MM.1S (cell line): ENCODE data around the gene COL18A1.

Experiments
- EZH2 ChIP-seq: fragments of 300-600 bp; sonication (generic); optimal IDR thresholded peaks from 2 replicates; pipeline ENCODE3; 2017; ENCODE audit warnings: low read depth, mild to moderate bottlenecking, antibody characterized with exemption, low read length, mixed read lengths
- EZH2phosphoT487 ChIP-seq: fragments of 300-600 bp; sonication (generic); IDR thresholded peaks from 2 replicates; pipeline ENCODE4 v1.6.1; 2018; ENCODE audit warnings: antibody characterized with exemption, low read length
- TF ChIP-seq, protein P1 (sequence below): fragments of 300-600 bp; sonication (generic); IDR thresholded peaks from 2 replicates; pipeline ENCODE4 v1.5.1; 2016; ENCODE audit warnings: antibody characterized with exemption, low read length, mixed read lengths

DNA sequence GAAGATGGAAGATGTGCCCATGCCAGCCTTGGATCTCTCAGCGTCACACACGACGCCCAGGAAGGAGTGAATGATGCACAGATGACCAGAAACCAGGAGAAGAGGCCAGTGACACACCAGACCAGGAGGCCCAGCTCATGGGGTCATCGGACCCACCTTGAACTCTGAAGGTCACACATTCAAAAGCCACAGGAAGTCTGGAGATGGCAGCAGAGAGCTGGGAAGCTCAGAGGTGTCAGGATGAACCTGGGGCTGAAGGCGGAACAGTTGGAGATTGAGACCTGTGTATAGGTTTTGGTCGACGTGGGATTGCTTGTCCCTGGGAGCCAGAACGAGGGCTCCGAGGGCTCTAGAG is 93.7 kb downstream of the COL18A1 start:
- TF ChIP-seq EZH2 (no peak), EZH2phosphoT487 (no peak)
- TF ChIP-seq, protein P1, sequence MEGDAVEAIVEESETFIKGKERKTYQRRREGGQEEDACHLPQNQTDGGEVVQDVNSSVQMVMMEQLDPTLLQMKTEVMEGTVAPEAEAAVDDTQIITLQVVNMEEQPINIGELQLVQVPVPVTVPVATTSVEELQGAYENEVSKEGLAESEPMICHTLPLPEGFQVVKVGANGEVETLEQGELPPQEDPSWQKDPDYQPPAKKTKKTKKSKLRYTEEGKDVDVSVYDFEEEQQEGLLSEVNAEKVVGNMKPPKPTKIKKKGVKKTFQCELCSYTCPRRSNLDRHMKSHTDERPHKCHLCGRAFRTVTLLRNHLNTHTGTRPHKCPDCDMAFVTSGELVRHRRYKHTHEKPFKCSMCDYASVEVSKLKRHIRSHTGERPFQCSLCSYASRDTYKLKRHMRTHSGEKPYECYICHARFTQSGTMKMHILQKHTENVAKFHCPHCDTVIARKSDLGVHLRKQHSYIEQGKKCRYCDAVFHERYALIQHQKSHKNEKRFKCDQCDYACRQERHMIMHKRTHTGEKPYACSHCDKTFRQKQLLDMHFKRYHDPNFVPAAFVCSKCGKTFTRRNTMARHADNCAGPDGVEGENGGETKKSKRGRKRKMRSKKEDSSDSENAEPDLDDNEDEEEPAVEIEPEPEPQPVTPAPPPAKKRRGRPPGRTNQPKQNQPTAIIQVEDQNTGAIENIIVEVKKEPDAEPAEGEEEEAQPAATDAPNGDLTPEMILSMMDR: no peak
